Caco-2 (cell line): Measurements from ENCODE around the gene PPP4R2. TPM values are rescaled to one million over a fixed set of nuclear protein-coding genes. Genes with fewer than 3 reads are reported as not detected.

Experiments used
- BruUV-seq: library from RNA; stranded (reverse); fragments of 400-500 nt; replicated peaks from 2 replicates; lab custom pipeline; 2021; lab: Mats Ljungman, UMichigan
- CTCF ChIA-PET: fragments of 300-600 bp; sonication (Branson Sonifier 250); formaldehyde crosslinking; loops from one replicate; lab custom pipeline; 2022; ENCODE audit warnings: antibody characterized with exemption; lab: Charles Lee
- POLR2A ChIA-PET: fragments of 300-600 bp; sonication (Branson Sonifier 250); formaldehyde crosslinking; loops from one replicate; lab custom pipeline; 2022; ENCODE audit warnings: antibody characterized with exemption; lab: Charles Lee
- DNase-seq, 2 experiments: peaks; one replicate each; pipeline versions ENCODE4 v3.0.0 to v3.0.0-alpha.2; 2020 to 2022
- H3K27me3 ChIP-seq: replicated peaks from 2 replicates; pipeline ENCODE4 v1.6.0; 2011; ENCODE audit warnings: low read length; ENCODE audit not compliant: control insufficient read depth, insufficient read depth
- H3K36me3 ChIP-seq: 2 replicates; pipeline ENCODE4 v1.5.1; 2011; ENCODE audit warnings: low read length; ENCODE audit not compliant: control insufficient read depth, insufficient read depth
- H3K4me1 ChIP-seq: fragments of 250-450 bp; sonication (Bioruptor Pico); 2 replicates; pipeline ENCODE4 v1.5.1; 2020; ENCODE audit warnings: mild to moderate bottlenecking
- H3K4me3 ChIP-seq: 2 replicates; pipeline ENCODE4 v1.5.1; 2011; ENCODE audit warnings: low read depth, mild to moderate bottlenecking, control low read depth, low read length
- H3K9me3 ChIP-seq: fragments of 250-450 bp; sonication (Bioruptor Pico); 2 replicates; pipeline ENCODE4 v1.5.1; 2020; ENCODE audit warnings: mild to moderate bottlenecking, moderate library complexity
- H3K27ac Mint-ChIP-seq: one replicate; pipeline ENCODE4 v1.8.0; 2022; ENCODE audit warnings: mixed read lengths; ENCODE audit not compliant: unreplicated experiment
- H3K27me3 Mint-ChIP-seq: one replicate; pipeline ENCODE4 v1.8.0; 2022; ENCODE audit warnings: mixed read lengths; ENCODE audit not compliant: insufficient read depth, unreplicated experiment
- H3K36me3 Mint-ChIP-seq: one replicate; pipeline ENCODE4 v1.8.0; 2022; ENCODE audit warnings: mild to moderate bottlenecking, mixed read lengths; ENCODE audit not compliant: insufficient read depth, unreplicated experiment
- H3K4me1 Mint-ChIP-seq: one replicate; pipeline ENCODE4 v1.8.0; 2022; ENCODE audit warnings: low read depth, mixed read lengths; ENCODE audit not compliant: unreplicated experiment
- H3K4me3 Mint-ChIP-seq: one replicate; pipeline ENCODE4 v1.8.0; 2022; ENCODE audit warnings: mild to moderate bottlenecking, moderate library complexity, mixed read lengths; ENCODE audit not compliant: unreplicated experiment
- H3K9me3 Mint-ChIP-seq: one replicate; pipeline ENCODE4 v1.8.0; 2022; ENCODE audit warnings: mixed read lengths; ENCODE audit not compliant: unreplicated experiment
- CTCF ChIP-seq, 2 experiments: fragments of 200-600 bp in 1 of 2; IDR thresholded peaks; 1 replicate in 1 of 2; 2 replicates in 1 of 2; pipeline versions ENCODE4 v1.5.1 to v1.8.0; 2011 to 2022; ENCODE audit warnings: antibody characterized with exemption in 1 of 2, control low read depth in 1 of 2, inconsistent platforms in 1 of 2, low read depth in 1 of 2, low read length in 1 of 2, mild to moderate bottlenecking in 1 of 2, moderate library complexity in 1 of 2; ENCODE audit not compliant: insufficient read depth in 1 of 2, severe bottlenecking in 1 of 2, unreplicated experiment in 1 of 2
- intact Hi-C: fragments of 100-400 bp; cut with micrococcal nuclease; formaldehyde crosslinking; loops from one replicate; pipeline ENCODE4 v1.10.0; 2022; ENCODE audit not compliant: unreplicated experiment
- total RNA-seq: library from RNA; stranded (reverse); gene quantifications from 2 replicates; pipeline ENCODE4 v1.2.3, GENCODE V29; 2022

Gene PPP4R2
- total RNA-seq, 1 experiment from 2014 or later: 91.3 TPM

- Histone ChIP-seq H3K36me3 (no peaks in the 10 kb centered on the region), H3K4me3 (no peak overlapping the region), H3K4me1 (peaks cover 4% of the 10 kb centered on the region; the same call in 1 of the 2 replicates), H3K9me3 (no peaks in the 10 kb centered on the region), H3K27me3 (no peaks in the 10 kb centered on the region)
- H3K27ac Mint-ChIP-seq: peak overlapping the region; percentile 36
- intact Hi-C loops: no loop called here
- H3K9me3 Mint-ChIP-seq: no peaks in the 10 kb centered on the region
- no peak for DNase-seq
- H3K4me3 Mint-ChIP-seq: no peak overlapping the region
- H3K4me1 Mint-ChIP-seq: peaks cover 28% of the 10 kb centered on the region
- CTCF ChIA-PET: no interaction called here
- no TSS peak for BruUV-seq
- peaks cover 97% of the 10 kb centered on the region for H3K36me3 Mint-ChIP-seq
- H3K27me3 Mint-ChIP-seq: no peaks in the 10 kb centered on the region
- TF ChIP-seq CTCF (IDR thresholded peaks at IDR 0.05; ENCODE audit: insufficient read depth in 1 of 2, low read depth in 1 of 2, low read length in 1 of 2, severe bottlenecking in 1 of 2, unreplicated experiment in 1 of 2): no peak
- POLR2A ChIA-PET: interaction anchor here (0.6 kb wide), 1 partner anchor 14 kb away, joined by 3 read pairs; no protein-coding TSS in a partner anchor
Measured at GRCh38 chr3:73004316-73004715, 7.7 kb downstream of the PPP4R2 start.

GRCh38 chr3:73007992-73008712 lies 11.5 kb downstream of the PPP4R2 start:
- Mint-ChIP-seq H3K27me3 (no peaks in the 10 kb centered on the region), H3K4me3 (no peak overlapping the region), H3K4me1 (peaks cover 22% of the 10 kb centered on the region), H3K9me3 (no peaks in the 10 kb centered on the region), H3K27ac (no peak overlapping the region), H3K36me3 (peaks cover 95% of the 10 kb centered on the region)
- Histone ChIP-seq H3K4me3 (no peak overlapping the region), H3K27me3 (no peaks in the 10 kb centered on the region), H3K9me3 (no peaks in the 10 kb centered on the region), H3K36me3 (no peaks in the 10 kb centered on the region), H3K4me1 (no peaks in the 10 kb centered on the region)
- no peak for TF ChIP-seq CTCF (IDR thresholded peaks at IDR 0.05; ENCODE audit: insufficient read depth in 1 of 2, low read depth in 1 of 2, low read length in 1 of 2, severe bottlenecking in 1 of 2, unreplicated experiment in 1 of 2)
- DNase-seq: no peak
- intact Hi-C loops: no loop called here
- BruUV-seq: no TSS peak
- ChIA-PET POLR2A (no interaction called here), CTCF (interaction anchor here (1.4 kb wide), 1 partner anchor 9 kb away, joined by 3 read pairs; no protein-coding TSS in a partner anchor)

- Mint-ChIP-seq H3K9me3 (no peaks in the 10 kb centered on the region), H3K27ac (no peak overlapping the region), H3K36me3 (peaks cover 89% of the 10 kb centered on the region), H3K4me3 (no peak overlapping the region), H3K4me1 (peaks cover 22% of the 10 kb centered on the region), H3K27me3 (no peaks in the 10 kb centered on the region)
- BruUV-seq: no TSS peak
- H3K4me1 ChIP-seq: no peaks in the 10 kb centered on the region
- no peaks in the 10 kb centered on the region for H3K36me3 ChIP-seq
- intact Hi-C loops: no loop called here
- ChIA-PET CTCF (interaction anchor here (1.4 kb wide), 1 partner anchor 8 kb away, joined by 3 read pairs; no protein-coding TSS in a partner anchor), POLR2A (no interaction called here)
- DNase-seq: no peak
- H3K4me3 ChIP-seq: no peak overlapping the region
- H3K9me3 ChIP-seq: no peaks in the 10 kb centered on the region
- no peak for TF ChIP-seq CTCF (IDR thresholded peaks at IDR 0.05; ENCODE audit: insufficient read depth in 1 of 2, low read depth in 1 of 2, low read length in 1 of 2, severe bottlenecking in 1 of 2, unreplicated experiment in 1 of 2)
- no peaks in the 10 kb centered on the region for H3K27me3 ChIP-seq
Measured at GRCh38 chr3:73009008-73009407, 12.4 kb downstream of the PPP4R2 start.
